ENCODE measurements around the gene ANKRD11. TPM values are rescaled to one million over a fixed set of nuclear protein-coding genes. Genes with fewer than 3 reads are reported as not detected.

The ANKRD11 gene
- total RNA-seq, 2 experiments from 2014 or later = 144 to 145 TPM

DNA sequence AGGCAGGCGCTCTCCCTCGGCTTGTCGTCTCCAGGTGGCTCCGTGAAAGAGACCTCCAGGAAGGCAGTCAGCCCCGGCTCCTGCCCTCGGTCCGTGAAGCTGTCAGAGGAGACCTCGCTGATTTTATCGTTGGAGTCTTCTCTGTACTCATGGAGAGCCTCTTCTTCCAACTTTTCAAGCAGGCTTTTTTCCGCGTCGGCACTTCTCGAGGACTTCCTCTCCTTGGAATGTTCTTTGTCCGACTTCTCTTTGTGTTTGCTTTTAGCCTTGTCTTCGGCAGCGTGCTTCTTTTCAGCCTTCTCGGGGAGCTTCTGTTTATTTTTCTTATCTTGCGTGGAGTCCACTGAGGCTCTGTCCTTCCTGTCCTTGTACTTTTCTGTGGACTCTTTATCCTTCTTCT, 207.8 kb downstream of the ANKRD11 start:
- no peak overlapping the region for H3K27ac Mint-ChIP-seq
- peaks cover 14% of the 10 kb centered on the region for H3K36me3 Mint-ChIP-seq (ENCODE audit: low read depth)
- H3K9me3 Mint-ChIP-seq (ENCODE audit: low read depth) = no peaks in the 10 kb centered on the region
- no peak for DNase-seq
- no peak overlapping the region for H3K4me3 Mint-ChIP-seq
- ChIA-PET POLR2A (interaction anchor here (0.5 kb wide), 1 partner anchor 429 kb away, joined by 3 read pairs; no protein-coding TSS in a partner anchor), CTCF (no interaction called here)
- H3K27me3 Mint-ChIP-seq = no peaks in the 10 kb centered on the region
- intact Hi-C loops (cut with DNase I, micrococcal nuclease) = no loop called here
- no peaks in the 10 kb centered on the region for H3K4me1 Mint-ChIP-seq
- ATAC-seq = no peak

DNA sequence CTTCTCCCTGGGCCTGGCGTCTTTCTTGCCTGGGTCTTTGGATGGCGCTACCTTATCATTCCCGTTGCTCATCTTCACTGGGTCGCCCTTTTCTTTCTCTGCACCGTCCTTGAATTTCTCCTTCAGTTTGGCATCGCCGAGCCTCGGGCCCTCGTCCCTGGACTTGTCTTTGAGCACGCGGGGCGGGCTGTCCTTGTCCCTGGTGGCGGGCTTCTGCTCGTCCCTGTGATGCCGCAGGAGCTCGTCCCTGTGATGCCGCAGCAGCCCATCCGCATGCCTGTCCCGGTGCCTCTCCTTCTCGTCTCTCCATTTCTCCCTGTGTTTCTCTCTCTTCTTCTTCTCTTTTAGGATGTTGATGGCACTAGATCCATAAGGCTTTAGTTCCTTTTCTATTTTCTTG, 208.5 kb downstream of the ANKRD11 start:
- Mint-ChIP-seq H3K9me3 (ENCODE audit: low read depth) (no peaks in the 10 kb centered on the region), H3K4me3 (no peak overlapping the region), H3K4me1 (no peaks in the 10 kb centered on the region), H3K27me3 (no peaks in the 10 kb centered on the region), H3K27ac (no peak overlapping the region), H3K36me3 (ENCODE audit: low read depth) (peaks cover 13% of the 10 kb centered on the region)
- intact Hi-C loops (cut with DNase I, micrococcal nuclease) = no loop called here
- ATAC-seq (no peak), DNase-seq (no peak)
- ChIA-PET CTCF (interaction anchor here (0.7 kb wide), 1 partner anchor 528 kb away, joined by 4 read pairs; no protein-coding TSS in a partner anchor), POLR2A (interaction anchor here (1.0 kb wide), 1 partner anchor 15 kb away, joined by 3 read pairs; no protein-coding TSS in a partner anchor)

- CTCF ChIA-PET = interaction anchor here (0.7 kb wide), 1 partner anchor 527 kb away, joined by 4 read pairs; no protein-coding TSS in a partner anchor
- POLR2A ChIA-PET = interaction anchor here (1.0 kb wide), 1 partner anchor 14 kb away, joined by 3 read pairs; no protein-coding TSS in a partner anchor
- Mint-ChIP-seq H3K36me3 (ENCODE audit: low read depth) (peaks cover 14% of the 10 kb centered on the region), H3K9me3 (ENCODE audit: low read depth) (no peaks in the 10 kb centered on the region), H3K27ac (no peak overlapping the region), H3K4me3 (no peak overlapping the region), H3K27me3 (no peaks in the 10 kb centered on the region), H3K4me1 (no peaks in the 10 kb centered on the region)
- ATAC-seq (no peak), DNase-seq (no peak)
- intact Hi-C loops (cut with DNase I, micrococcal nuclease) = no loop called here
Measured at GRCh38 chr16:89281189-89281577, 209.2 kb downstream of the ANKRD11 start.

DNA sequence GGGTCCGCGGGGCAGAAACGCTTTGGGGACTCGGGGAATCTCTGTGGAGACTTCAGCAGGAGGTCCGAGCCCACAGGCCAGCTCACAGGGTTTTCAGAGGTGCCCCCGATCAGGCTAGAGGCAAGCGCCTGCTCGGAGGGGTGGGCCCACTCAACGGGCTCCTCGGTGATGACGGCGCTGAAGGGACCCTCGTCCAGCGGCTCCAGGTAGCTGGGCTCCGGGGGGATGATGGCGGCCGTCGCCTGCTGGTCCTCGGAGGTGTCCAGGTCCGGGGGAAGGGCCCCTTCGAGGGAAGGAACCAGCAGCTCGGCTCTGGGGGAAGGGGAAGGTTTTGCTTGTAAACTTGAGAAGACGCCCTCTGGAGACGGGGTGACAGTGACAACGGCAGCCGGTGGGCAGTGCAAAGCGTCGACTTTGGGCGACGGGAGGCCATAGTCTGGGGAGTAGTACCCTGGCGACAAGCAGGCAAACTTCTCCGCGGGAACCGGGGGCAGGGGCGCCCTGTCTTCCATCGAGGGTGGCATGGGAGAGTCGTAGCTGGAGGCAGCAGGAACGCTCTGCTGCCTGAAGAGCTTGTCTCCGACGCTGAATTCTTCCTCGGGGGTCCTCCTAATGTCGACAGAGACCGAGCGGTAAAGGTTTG, 209.7 kb downstream of the ANKRD11 start:
- POLR2A ChIA-PET = no interaction called here
- no peaks in the 10 kb centered on the region for H3K9me3 Mint-ChIP-seq (ENCODE audit: low read depth)
- H3K4me1 Mint-ChIP-seq = no peaks in the 10 kb centered on the region
- ATAC-seq (no peak), DNase-seq (no peak)
- CTCF ChIA-PET = no interaction called here
- no peak overlapping the region for H3K27ac Mint-ChIP-seq
- no peaks in the 10 kb centered on the region for H3K27me3 Mint-ChIP-seq
- intact Hi-C loops (cut with DNase I, micrococcal nuclease) = no loop called here
- no peak overlapping the region for H3K4me3 Mint-ChIP-seq
- peaks cover 16% of the 10 kb centered on the region for H3K36me3 Mint-ChIP-seq (ENCODE audit: low read depth)

GRCh38 chr16:89279666-89280481, 210.5 kb downstream of the ANKRD11 start:
- H3K36me3 Mint-ChIP-seq (ENCODE audit: low read depth) = peaks cover 19% of the 10 kb centered on the region
- CTCF ChIA-PET = no interaction called here
- H3K9me3 Mint-ChIP-seq (ENCODE audit: low read depth) = no peaks in the 10 kb centered on the region
- no peak for DNase-seq
- POLR2A ChIA-PET = no interaction called here
- ATAC-seq = no peak
- no peaks in the 10 kb centered on the region for H3K27me3 Mint-ChIP-seq
- no peak overlapping the region for H3K27ac Mint-ChIP-seq
- intact Hi-C loops (cut with DNase I, micrococcal nuclease) = no loop called here
- H3K4me3 Mint-ChIP-seq = no peak overlapping the region
- no peaks in the 10 kb centered on the region for H3K4me1 Mint-ChIP-seq

DNA sequence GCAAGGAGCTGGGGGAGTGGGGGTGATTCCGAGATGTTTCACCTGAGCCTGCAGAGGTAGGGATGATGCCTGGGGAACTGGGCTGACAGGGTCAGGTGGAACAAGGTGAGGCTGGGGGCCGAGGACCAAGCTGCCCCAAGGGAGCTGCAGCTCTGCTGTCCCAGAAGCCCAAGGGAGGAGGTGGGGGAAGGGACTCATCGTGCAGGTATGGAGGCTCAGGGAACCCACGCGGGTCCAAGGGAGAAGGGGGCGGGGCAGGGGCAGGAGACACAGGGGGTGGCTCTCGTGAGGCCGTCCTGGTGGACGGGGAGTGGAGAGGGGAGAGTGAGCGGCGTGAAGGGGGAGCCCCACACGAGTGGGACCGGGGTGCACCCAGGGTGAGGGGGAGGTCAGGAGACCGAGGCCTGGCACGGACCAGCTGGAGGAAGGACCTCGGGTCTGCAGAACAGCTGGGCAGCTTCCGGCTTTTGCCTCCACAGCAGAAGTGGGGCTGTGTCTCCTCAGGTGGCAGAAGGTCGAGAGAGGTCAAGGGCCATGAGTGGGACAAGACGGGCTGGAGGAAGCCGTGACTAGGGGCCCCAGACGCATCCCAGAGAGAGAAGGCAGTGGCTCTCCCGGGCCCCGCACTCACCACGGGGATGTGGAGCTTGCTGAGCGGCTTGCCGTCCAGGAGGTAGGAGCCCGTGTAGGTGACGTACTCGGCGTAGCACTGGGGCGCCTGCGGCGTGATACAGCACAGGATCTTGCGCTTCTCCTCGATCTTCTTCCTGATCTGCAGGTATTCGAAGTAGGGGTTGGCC, 211.7 kb downstream of the ANKRD11 start:
- no peak for ATAC-seq

DNA sequence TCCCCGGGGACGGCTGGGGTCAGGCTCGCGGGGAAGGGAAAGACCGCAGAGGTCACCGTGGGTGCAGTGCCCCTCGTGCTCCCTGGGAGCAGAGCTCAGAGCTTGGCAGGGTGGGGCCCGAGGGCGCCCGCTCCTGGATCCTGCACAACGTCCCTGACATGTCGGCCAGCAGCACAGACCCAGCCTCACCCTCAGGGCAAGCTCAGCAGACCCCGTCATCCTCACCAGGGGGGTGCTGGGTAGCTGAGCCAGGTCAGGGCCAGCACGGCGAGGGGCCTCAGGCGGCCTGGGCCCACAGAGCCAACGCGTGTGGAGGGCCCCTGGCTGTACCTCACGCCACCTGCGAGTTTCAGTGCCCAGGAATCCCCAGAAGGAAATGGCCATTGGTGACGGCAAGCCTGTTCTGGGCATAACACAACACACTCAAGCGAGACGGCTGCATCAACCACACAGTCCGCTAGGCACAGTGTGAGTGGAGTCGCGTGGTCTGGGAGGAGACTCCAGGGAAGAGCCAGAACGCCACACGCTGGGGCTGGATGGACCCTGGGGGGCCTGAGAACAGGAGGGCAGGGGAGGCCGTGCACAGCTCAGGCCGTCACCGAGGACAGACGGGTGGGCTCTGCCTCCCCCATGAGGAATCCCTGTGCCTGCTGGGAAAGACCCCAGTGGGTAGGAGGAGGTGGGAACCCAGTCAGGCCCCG, 212.6 kb downstream of the ANKRD11 start:
- ChIA-PET POLR2A (no interaction called here), CTCF (no interaction called here)
- Mint-ChIP-seq H3K4me1 (no peaks in the 10 kb centered on the region), H3K27ac (no peak overlapping the region), H3K4me3 (no peak overlapping the region), H3K9me3 (ENCODE audit: low read depth) (no peaks in the 10 kb centered on the region), H3K27me3 (no peaks in the 10 kb centered on the region), H3K36me3 (ENCODE audit: low read depth) (peaks cover 31% of the 10 kb centered on the region)
- intact Hi-C loops (cut with DNase I, micrococcal nuclease) = no loop called here
- DNase-seq = no peak
- no peak for ATAC-seq

More for the DNA sequence above, 211.7 kb downstream of the ANKRD11 start:
- CTCF ChIA-PET = no interaction called here
- no peak overlapping the region for H3K4me3 Mint-ChIP-seq
- POLR2A ChIA-PET = no interaction called here
- DNase-seq = no peak
- H3K27me3 Mint-ChIP-seq = no peaks in the 10 kb centered on the region
- peaks cover 25% of the 10 kb centered on the region for H3K36me3 Mint-ChIP-seq (ENCODE audit: low read depth)
- H3K9me3 Mint-ChIP-seq (ENCODE audit: low read depth) = no peaks in the 10 kb centered on the region
- intact Hi-C loops (cut with DNase I, micrococcal nuclease) = no loop called here
- H3K27ac Mint-ChIP-seq = no peak overlapping the region
- no peaks in the 10 kb centered on the region for H3K4me1 Mint-ChIP-seq

- ATAC-seq (no peak), DNase-seq (no peak)
- H3K4me3 Mint-ChIP-seq = no peak overlapping the region
- H3K27me3 Mint-ChIP-seq = no peaks in the 10 kb centered on the region
- intact Hi-C loops (cut with DNase I, micrococcal nuclease) = no loop called here
- H3K36me3 Mint-ChIP-seq (ENCODE audit: low read depth) = peaks cover 35% of the 10 kb centered on the region
- peak overlapping the region; percentile 24 for H3K27ac Mint-ChIP-seq
- ChIA-PET CTCF (no interaction called here), POLR2A (no interaction called here)
- H3K9me3 Mint-ChIP-seq (ENCODE audit: low read depth) = no peaks in the 10 kb centered on the region
- no peaks in the 10 kb centered on the region for H3K4me1 Mint-ChIP-seq
Measured at GRCh38 chr16:89277049-89277448, 213.3 kb downstream of the ANKRD11 start.

DNA sequence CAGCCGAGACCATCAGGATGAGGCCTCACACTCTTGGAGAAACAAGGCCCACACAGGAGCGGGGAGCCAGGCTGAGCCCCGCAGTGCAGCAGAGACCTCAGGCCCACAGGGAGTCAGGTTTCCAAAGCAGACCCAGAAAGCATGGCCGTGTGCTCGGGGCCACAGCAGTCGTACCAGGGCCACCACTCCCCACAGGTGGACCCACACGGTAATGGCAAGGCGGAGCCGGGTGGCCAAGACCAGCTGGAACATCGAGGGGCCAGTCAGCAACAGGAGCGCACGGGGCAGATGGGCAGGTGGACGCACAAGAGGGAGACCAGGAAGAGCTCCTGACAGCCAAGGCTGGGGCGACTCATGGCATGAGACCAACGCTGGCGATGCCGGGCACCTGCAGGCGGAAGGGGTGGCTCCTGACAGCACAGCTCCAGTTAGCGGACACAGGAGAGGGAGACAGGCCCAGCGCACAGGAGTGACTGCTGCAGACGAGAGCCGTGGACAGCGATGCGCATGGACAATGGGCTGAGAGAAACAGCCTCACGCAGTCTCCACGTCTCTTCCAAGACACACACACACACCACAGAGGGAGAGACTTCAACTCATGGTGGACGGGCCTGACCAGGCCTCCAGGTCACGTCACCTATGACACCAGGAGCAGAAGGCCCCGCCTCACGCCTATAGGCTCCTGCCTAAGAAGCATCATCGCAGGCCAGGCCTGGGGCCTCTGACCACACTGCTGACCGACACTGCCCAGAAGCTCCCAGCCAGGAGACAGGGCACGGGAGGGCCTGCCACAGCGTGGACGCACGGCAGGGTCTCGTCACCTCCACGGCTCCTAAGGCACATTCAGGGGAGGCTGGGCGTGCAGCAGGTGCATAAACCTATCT, 214.3 kb downstream of the ANKRD11 start:
- peaks cover 42% of the 10 kb centered on the region for H3K36me3 Mint-ChIP-seq (ENCODE audit: low read depth)
- no peaks in the 10 kb centered on the region for H3K9me3 Mint-ChIP-seq (ENCODE audit: low read depth)
- ATAC-seq (no peak), DNase-seq (no peak)
- ChIA-PET POLR2A (no interaction called here), CTCF (no interaction called here)
- no peaks in the 10 kb centered on the region for H3K27me3 Mint-ChIP-seq
- H3K4me3 Mint-ChIP-seq = no peak overlapping the region
- H3K27ac Mint-ChIP-seq = no peak overlapping the region
- intact Hi-C loops (cut with DNase I, micrococcal nuclease) = no loop called here
- no peaks in the 10 kb centered on the region for H3K4me1 Mint-ChIP-seq

- no peak for DNase-seq
- Mint-ChIP-seq H3K4me3 (no peak overlapping the region), H3K27ac (no peak overlapping the region), H3K9me3 (ENCODE audit: low read depth) (no peaks in the 10 kb centered on the region), H3K36me3 (ENCODE audit: low read depth) (peaks cover 41% of the 10 kb centered on the region), H3K4me1 (no peaks in the 10 kb centered on the region), H3K27me3 (no peaks in the 10 kb centered on the region)
- ChIA-PET POLR2A (no interaction called here), CTCF (no interaction called here)
- intact Hi-C loops (cut with DNase I, micrococcal nuclease) = no loop called here
- no peak for ATAC-seq
Measured at GRCh38 chr16:89275284-89275584, 215.1 kb downstream of the ANKRD11 start.

All from activated CD4-positive, alpha-beta T cell treated with anti-CD3 and anti-CD28 coated beads for 36 hours (primary cell).